Upper lobe of right lung (tissue), 1 donor: Measurements from ENCODE around the gene NOS2. TPM values are rescaled to one million over a fixed set of nuclear protein-coding genes. Genes with fewer than 3 reads are reported as not detected.

ENCODE experiments used
- ATAC-seq: fragments of 200-7000 bp; cut with Tn5 transposase; one replicate; pipeline ENCODE4 v1.9.1; 2020; ENCODE audit warnings: mild to moderate bottlenecking, moderate library complexity
- DNase-seq: peaks from one replicate; pipeline ENCODE4 v3.0.0-alpha.2; 2020
- H3K27ac ChIP-seq: fragments of 200-600 bp; one replicate; pipeline ENCODE4 v1.8.0; 2022
- H3K27me3 ChIP-seq: fragments of 200-600 bp; one replicate; pipeline ENCODE4 v1.8.0; 2022; ENCODE audit warnings: mild to moderate bottlenecking
- H3K36me3 ChIP-seq: fragments of 200-600 bp; one replicate; pipeline ENCODE4 v1.8.0; 2022
- H3K4me1 ChIP-seq: fragments of 200-600 bp; one replicate; pipeline ENCODE4 v1.8.0; 2022
- H3K4me3 ChIP-seq: fragments of 200-600 bp; one replicate; pipeline ENCODE4 v1.8.0; 2022; ENCODE audit warnings: mild to moderate bottlenecking
- H3K9me3 ChIP-seq: fragments of 200-600 bp; one replicate; pipeline ENCODE4 v1.8.0; 2022
- intact Hi-C: fragments of 100-400 bp; cut with DNase I; formaldehyde crosslinking; loops from one replicate; pipeline ENCODE4 v1.11.0; 2022
- total RNA-seq: library from RNA; stranded (reverse); fragmentation: NEBNext Ultra II Directional; extraction: Animal tissue kit (Norgen Biotek cat#: 25700); gene quantifications from one replicate; pipeline ENCODE4 v1.2.1, GENCODE V29; 2021
- TF ChIP-seq, protein P1 (sequence below): fragments of 200-600 bp; IDR thresholded peaks from one replicate; pipeline ENCODE4 v1.8.0; 2022; ENCODE audit warnings: antibody characterized with exemption
- donor health status: DM: no; HTN: yes; CAD: no; lungs with severe emphysema.

The NOS2 gene
- total RNA-seq, 1 donor from 2014 or later = 0.55 TPM

DNA sequence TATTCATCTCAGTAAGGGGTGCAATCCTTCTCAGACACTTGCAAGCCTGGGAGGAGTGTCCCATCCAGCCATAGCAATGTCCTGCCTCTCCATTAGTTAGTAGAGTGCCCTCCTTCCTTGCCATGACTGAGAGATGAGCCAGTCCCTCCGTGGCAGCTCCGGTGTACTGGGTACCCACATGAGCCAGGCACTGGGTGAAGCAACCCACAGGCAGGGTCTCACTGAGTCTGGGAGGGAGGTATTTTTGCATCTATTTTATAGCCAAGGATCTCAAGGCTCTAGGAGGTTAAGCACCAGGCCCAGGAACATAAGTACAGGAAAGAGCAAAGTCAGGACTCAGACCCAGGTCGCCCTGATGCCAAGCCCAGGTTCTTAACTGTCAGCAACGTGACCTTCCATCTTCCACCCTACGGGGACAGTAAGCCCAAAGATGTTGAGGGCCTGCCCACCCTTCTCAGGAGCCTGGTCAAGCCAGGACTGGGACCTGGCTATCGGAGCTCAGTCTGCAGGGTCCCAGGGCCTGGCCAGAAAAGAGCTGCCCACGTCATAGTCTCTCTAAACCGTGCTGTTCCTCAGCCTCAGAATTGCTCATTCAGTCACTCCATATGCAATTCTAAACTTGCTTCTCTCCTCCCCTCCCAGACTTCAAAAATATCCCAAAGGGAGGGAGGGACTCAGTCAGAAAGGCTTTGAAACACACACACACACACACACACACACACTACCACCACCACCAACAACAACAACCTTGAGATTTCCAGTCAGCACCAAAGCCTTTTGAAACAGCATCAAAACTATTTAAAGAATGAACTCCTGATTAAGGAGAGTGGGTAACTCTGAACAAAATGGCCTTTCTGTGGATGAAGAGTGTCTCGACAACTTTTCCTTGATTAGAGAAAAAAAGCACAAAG, 16.6 kb downstream of the NOS2 start:
- H3K27me3 ChIP-seq = no peaks in the 10 kb centered on the region
- no peak for DNase-seq
- no peaks in the 10 kb centered on the region for H3K36me3 ChIP-seq
- no peak overlapping the region for H3K4me3 ChIP-seq
- no peak overlapping the region for H3K27ac ChIP-seq
- ATAC-seq = no peak
- TF ChIP-seq, protein P1, sequence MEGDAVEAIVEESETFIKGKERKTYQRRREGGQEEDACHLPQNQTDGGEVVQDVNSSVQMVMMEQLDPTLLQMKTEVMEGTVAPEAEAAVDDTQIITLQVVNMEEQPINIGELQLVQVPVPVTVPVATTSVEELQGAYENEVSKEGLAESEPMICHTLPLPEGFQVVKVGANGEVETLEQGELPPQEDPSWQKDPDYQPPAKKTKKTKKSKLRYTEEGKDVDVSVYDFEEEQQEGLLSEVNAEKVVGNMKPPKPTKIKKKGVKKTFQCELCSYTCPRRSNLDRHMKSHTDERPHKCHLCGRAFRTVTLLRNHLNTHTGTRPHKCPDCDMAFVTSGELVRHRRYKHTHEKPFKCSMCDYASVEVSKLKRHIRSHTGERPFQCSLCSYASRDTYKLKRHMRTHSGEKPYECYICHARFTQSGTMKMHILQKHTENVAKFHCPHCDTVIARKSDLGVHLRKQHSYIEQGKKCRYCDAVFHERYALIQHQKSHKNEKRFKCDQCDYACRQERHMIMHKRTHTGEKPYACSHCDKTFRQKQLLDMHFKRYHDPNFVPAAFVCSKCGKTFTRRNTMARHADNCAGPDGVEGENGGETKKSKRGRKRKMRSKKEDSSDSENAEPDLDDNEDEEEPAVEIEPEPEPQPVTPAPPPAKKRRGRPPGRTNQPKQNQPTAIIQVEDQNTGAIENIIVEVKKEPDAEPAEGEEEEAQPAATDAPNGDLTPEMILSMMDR = no peak
- intact Hi-C loops = no loop called here
- H3K9me3 ChIP-seq = no peaks in the 10 kb centered on the region
- H3K4me1 ChIP-seq = no peaks in the 10 kb centered on the region

DNA sequence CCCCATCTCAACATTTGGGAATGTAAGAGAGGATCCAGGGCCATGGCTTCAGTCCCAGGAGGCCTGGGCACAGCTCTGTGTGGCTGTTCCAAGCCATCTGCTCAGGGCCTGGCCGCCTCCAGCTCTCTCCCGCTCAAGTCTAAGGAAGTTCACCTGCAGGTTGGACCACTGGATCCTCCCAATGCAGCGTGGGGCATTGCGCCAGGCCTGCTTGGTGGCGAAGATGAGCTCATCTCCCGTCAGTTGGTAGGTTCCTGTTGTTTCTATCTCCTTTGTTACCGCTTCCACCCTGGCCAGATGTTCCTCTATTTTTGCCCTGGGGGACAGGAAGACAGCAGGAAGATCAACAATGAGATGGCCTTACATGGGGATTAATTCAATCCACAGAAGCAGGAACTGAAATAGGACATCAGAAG, 17.5 kb downstream of the NOS2 start:
- intact Hi-C loops = no loop called here
- no peaks in the 10 kb centered on the region for H3K36me3 ChIP-seq
- H3K27ac ChIP-seq = no peak overlapping the region
- TF ChIP-seq, protein P1 = no peak
- DNase-seq = no peak
- ATAC-seq = peak; percentile 66
- H3K9me3 ChIP-seq = no peaks in the 10 kb centered on the region
- no peaks in the 10 kb centered on the region for H3K27me3 ChIP-seq
- no peaks in the 10 kb centered on the region for H3K4me1 ChIP-seq
- no peak overlapping the region for H3K4me3 ChIP-seq

DNA sequence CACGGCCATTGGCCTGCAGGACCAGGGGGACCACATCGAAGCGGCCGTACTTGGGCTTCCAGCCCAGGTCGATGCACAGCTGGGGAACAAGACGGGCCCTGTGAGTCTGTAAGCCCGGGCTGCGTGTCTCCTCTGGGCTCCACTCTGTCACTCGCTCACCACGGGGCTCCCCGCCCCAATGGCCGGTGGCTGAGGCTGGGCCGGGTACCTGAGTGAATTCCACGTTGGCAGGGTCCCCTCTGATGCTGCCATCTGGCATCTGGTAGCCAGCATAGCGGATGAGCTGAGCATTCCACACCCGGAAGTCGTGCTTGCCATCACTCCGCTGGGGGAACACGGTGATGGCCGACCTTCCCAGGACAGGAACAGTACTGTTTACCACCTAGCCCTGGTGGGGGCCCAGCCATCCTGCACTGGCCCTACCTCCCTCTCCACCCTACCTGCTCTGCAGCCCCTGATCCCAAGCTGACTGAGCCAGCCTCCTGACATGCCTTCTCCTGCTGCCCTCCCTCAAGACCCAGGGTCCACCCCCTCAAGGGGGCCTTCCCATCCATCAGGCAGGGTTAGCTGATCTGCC, 19.4 kb downstream of the NOS2 start:
- intact Hi-C loops = no loop called here
- no peaks in the 10 kb centered on the region for H3K27me3 ChIP-seq
- ATAC-seq (no peak), DNase-seq (no peak)
- no peak overlapping the region for H3K27ac ChIP-seq
- no peaks in the 10 kb centered on the region for H3K9me3 ChIP-seq
- no peaks in the 10 kb centered on the region for H3K4me1 ChIP-seq
- no peak overlapping the region for H3K4me3 ChIP-seq
- TF ChIP-seq, protein P1 = no peak
- H3K36me3 ChIP-seq = no peaks in the 10 kb centered on the region

DNA sequence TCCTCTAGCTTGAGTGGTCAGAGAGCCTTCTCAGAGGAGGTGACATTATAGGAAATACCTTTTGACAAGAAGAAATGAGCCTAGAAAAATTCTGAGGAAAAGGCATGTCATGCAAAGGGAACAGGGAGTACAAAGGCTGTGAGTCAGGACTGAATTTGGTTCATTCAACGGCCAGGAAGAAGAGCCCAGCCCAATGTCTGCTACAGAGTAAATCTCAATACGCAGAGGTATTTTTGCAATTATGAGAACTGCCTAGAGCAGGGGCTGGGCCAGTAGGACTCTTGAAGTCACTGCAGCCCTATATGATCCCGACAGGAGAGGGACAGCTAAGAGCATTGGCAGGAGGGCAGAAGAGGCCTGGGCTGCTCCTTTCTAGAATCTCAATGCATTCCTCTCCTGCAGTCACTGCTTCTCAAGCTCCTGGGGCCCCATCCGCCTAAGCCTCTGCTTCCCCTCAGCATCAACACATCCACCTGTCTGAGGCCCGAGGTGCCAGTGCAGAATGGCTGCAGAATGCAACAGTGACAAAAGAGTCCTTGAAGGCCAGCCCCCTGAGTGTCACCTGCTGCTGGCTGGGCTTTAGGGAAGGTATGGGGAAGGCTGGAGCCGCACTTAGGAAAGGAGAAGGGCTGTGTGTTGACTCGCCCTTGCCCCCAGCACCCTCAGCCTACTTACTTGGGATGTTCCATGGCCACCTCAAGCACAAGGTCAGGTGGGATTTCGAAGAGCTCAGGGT, 20.1 kb downstream of the NOS2 start:
- DNase-seq (no peak), ATAC-seq (no peak)
- H3K36me3 ChIP-seq = no peaks in the 10 kb centered on the region
- no peaks in the 10 kb centered on the region for H3K9me3 ChIP-seq
- no peaks in the 10 kb centered on the region for H3K4me1 ChIP-seq
- no peak overlapping the region for H3K4me3 ChIP-seq
- no peaks in the 10 kb centered on the region for H3K27me3 ChIP-seq
- no peak overlapping the region for H3K27ac ChIP-seq
- intact Hi-C loops = no loop called here
- TF ChIP-seq, protein P1 = no peak

DNA sequence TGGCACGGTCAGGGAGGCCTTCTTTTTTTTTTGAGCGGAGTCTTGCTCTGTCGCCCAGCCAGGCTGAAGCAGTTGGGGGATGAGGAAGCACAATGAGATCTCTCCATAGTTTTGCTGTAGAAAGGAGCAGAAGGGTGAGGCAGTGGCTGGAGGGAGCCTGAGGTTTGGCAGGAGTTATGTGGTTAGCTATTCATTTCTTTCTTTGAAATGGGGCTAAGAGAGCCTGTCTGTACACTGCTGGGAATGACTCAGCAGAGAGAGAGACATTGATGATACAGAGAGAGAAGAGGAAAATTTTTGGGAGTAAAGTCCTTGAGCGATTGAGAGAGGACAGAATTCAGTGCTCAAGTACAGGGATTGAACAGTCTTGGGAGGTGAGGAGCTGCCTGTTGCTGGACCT, 22.1 kb downstream of the NOS2 start:
- H3K27me3 ChIP-seq = no peaks in the 10 kb centered on the region
- H3K4me1 ChIP-seq = no peaks in the 10 kb centered on the region
- no peak overlapping the region for H3K27ac ChIP-seq
- H3K4me3 ChIP-seq = no peak overlapping the region
- H3K9me3 ChIP-seq = no peaks in the 10 kb centered on the region
- ATAC-seq (no peak), DNase-seq (no peak)
- no peaks in the 10 kb centered on the region for H3K36me3 ChIP-seq
- intact Hi-C loops = no loop called here
- TF ChIP-seq, protein P1 = no peak
